ENCODE measurements around the gene MDFIC.

DNA sequence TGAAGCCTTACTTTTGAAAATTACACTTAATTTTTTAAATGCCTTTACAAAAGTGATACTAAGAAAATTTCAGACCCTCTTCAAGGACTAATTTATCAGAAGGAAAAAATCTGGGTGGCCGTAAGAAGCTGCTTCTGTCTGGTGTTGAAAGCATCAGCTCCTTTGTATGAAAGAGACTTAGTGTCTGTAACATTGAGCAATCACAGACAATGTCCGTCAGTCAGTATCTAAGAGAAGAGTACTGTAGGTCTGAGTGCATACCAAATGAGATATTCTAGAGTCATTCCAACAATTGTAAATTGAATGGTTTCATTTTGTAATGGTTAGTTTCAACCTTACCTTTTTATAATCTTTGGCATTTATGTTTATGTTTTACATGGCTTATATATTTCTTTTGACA, 11.1 kb upstream of the MDFIC start:
- TF ChIP-seq GABPA (IDR thresholded peaks at IDR 0.05; ENCODE audit: low read depth): no peak
- TF ChIP-seq, protein P1, sequence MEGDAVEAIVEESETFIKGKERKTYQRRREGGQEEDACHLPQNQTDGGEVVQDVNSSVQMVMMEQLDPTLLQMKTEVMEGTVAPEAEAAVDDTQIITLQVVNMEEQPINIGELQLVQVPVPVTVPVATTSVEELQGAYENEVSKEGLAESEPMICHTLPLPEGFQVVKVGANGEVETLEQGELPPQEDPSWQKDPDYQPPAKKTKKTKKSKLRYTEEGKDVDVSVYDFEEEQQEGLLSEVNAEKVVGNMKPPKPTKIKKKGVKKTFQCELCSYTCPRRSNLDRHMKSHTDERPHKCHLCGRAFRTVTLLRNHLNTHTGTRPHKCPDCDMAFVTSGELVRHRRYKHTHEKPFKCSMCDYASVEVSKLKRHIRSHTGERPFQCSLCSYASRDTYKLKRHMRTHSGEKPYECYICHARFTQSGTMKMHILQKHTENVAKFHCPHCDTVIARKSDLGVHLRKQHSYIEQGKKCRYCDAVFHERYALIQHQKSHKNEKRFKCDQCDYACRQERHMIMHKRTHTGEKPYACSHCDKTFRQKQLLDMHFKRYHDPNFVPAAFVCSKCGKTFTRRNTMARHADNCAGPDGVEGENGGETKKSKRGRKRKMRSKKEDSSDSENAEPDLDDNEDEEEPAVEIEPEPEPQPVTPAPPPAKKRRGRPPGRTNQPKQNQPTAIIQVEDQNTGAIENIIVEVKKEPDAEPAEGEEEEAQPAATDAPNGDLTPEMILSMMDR (IDR thresholded peaks at IDR 0.05): no peak
- TF ChIP-seq JUND (IDR thresholded peaks at IDR 0.05): no peak
- no peak for TF ChIP-seq SMC3 (IDR thresholded peaks at IDR 0.05; ENCODE audit: low read depth, low read length)
- no peak for TF ChIP-seq POLR2AphosphoS5 (IDR thresholded peaks at IDR 0.05; ENCODE audit: low read depth, low read length)
- no peak for TF ChIP-seq YY1 (IDR thresholded peaks at IDR 0.05; ENCODE audit: low read depth)
- no peak for TF ChIP-seq EZH2phosphoT487 (IDR thresholded peaks at IDR 0.05; ENCODE audit: borderline replicate concordance, low read depth)
- TF ChIP-seq, protein P2, sequence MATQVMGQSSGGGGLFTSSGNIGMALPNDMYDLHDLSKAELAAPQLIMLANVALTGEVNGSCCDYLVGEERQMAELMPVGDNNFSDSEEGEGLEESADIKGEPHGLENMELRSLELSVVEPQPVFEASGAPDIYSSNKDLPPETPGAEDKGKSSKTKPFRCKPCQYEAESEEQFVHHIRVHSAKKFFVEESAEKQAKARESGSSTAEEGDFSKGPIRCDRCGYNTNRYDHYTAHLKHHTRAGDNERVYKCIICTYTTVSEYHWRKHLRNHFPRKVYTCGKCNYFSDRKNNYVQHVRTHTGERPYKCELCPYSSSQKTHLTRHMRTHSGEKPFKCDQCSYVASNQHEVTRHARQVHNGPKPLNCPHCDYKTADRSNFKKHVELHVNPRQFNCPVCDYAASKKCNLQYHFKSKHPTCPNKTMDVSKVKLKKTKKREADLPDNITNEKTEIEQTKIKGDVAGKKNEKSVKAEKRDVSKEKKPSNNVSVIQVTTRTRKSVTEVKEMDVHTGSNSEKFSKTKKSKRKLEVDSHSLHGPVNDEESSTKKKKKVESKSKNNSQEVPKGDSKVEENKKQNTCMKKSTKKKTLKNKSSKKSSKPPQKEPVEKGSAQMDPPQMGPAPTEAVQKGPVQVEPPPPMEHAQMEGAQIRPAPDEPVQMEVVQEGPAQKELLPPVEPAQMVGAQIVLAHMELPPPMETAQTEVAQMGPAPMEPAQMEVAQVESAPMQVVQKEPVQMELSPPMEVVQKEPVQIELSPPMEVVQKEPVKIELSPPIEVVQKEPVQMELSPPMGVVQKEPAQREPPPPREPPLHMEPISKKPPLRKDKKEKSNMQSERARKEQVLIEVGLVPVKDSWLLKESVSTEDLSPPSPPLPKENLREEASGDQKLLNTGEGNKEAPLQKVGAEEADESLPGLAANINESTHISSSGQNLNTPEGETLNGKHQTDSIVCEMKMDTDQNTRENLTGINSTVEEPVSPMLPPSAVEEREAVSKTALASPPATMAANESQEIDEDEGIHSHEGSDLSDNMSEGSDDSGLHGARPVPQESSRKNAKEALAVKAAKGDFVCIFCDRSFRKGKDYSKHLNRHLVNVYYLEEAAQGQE (IDR thresholded peaks at IDR 0.05; ENCODE audit: low read depth, low read length): no peak
- no peak for TF ChIP-seq FOXM1 (IDR thresholded peaks at IDR 0.05; ENCODE audit: low read depth)
- no peak for TF ChIP-seq RCOR1 (IDR thresholded peaks at IDR 0.05; ENCODE audit: low read length)
